Measurements from ENCODE around the gene BPHL.

- TF ChIP-seq, protein P1, sequence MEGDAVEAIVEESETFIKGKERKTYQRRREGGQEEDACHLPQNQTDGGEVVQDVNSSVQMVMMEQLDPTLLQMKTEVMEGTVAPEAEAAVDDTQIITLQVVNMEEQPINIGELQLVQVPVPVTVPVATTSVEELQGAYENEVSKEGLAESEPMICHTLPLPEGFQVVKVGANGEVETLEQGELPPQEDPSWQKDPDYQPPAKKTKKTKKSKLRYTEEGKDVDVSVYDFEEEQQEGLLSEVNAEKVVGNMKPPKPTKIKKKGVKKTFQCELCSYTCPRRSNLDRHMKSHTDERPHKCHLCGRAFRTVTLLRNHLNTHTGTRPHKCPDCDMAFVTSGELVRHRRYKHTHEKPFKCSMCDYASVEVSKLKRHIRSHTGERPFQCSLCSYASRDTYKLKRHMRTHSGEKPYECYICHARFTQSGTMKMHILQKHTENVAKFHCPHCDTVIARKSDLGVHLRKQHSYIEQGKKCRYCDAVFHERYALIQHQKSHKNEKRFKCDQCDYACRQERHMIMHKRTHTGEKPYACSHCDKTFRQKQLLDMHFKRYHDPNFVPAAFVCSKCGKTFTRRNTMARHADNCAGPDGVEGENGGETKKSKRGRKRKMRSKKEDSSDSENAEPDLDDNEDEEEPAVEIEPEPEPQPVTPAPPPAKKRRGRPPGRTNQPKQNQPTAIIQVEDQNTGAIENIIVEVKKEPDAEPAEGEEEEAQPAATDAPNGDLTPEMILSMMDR (IDR thresholded peaks at IDR 0.05), result no peak
- TF ChIP-seq POLR2AphosphoS5 (IDR thresholded peaks at IDR 0.05), result no peak
Measured at GRCh38 chr6:3142536-3142935, 24.0 kb downstream of the BPHL start.
